Measurements from ENCODE around the gene ZBTB7A.

Gene ZBTB7A

DNA sequence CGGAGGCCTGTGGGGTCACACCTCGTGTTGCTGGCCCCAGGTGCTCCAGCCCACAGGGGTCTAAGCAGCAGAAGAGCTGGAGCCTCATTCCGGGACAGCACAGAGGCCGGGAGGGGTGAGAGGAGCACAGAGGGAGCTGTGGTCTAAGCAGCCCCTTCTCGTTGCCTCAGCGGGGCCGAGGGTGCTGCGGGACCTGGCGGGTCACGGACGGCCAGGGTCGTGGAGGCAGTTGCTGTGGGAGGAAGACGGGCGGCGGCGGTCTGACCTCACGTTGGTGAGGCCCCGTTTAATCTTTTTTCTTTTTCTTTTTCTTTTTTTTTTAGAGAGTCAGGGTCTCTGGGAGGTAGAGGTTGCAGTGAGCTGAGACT, 37.5 kb downstream of the ZBTB7A start:
- Histone ChIP-seq H3K27me3 (ENCODE audit: control insufficient read depth, insufficient read depth, low read length) (no peaks in the 10 kb centered on the region), H3K9me3 (ENCODE audit: control insufficient read depth, low read depth, low read length) (no peaks in the 10 kb centered on the region), H3K9ac (ENCODE audit: low read length) (no peak overlapping the region), H3K36me3 (ENCODE audit: control insufficient read depth, low read depth, low read length) (peaks cover 19% of the 10 kb centered on the region), H3K27ac (ENCODE audit: low read length) (no peak overlapping the region), H3K4me3 (ENCODE audit: low read length) (no peak overlapping the region), H3K4me1 (ENCODE audit: control insufficient read depth, low read depth, low read length) (no peaks in the 10 kb centered on the region)

GRCh38 chr19:4028334-4029246, 38.1 kb downstream of the ZBTB7A start:
- no peak overlapping the region for H3K9ac ChIP-seq (ENCODE audit: low read length)
- H3K36me3 ChIP-seq (ENCODE audit: control insufficient read depth, low read depth, low read length), result peaks cover 23% of the 10 kb centered on the region
- no peak overlapping the region for H3K4me3 ChIP-seq (ENCODE audit: low read length)
- no peaks in the 10 kb centered on the region for H3K4me1 ChIP-seq (ENCODE audit: control insufficient read depth, low read depth, low read length)
- no peaks in the 10 kb centered on the region for H3K9me3 ChIP-seq (ENCODE audit: control insufficient read depth, low read depth, low read length)
- H3K27ac ChIP-seq (ENCODE audit: low read length), result no peak overlapping the region
- no peaks in the 10 kb centered on the region for H3K27me3 ChIP-seq (ENCODE audit: control insufficient read depth, insufficient read depth, low read length)

GRCh38 chr19:4027146-4027545, 39.6 kb downstream of the ZBTB7A start:
- Histone ChIP-seq H3K27ac (ENCODE audit: low read length) (no peak overlapping the region), H3K27me3 (ENCODE audit: control insufficient read depth, insufficient read depth, low read length) (no peaks in the 10 kb centered on the region), H3K9me3 (ENCODE audit: control insufficient read depth, low read depth, low read length) (no peaks in the 10 kb centered on the region), H3K4me1 (ENCODE audit: control insufficient read depth, low read depth, low read length) (no peaks in the 10 kb centered on the region), H3K36me3 (ENCODE audit: control insufficient read depth, low read depth, low read length) (peaks cover 17% of the 10 kb centered on the region), H3K9ac (ENCODE audit: low read length) (no peak overlapping the region), H3K4me3 (ENCODE audit: low read length) (no peak overlapping the region)

- H3K27ac ChIP-seq (ENCODE audit: low read length), result no peak overlapping the region
- no peaks in the 10 kb centered on the region for H3K27me3 ChIP-seq (ENCODE audit: control insufficient read depth, insufficient read depth, low read length)
- H3K36me3 ChIP-seq (ENCODE audit: control insufficient read depth, low read depth, low read length), result peaks cover 14% of the 10 kb centered on the region
- no peaks in the 10 kb centered on the region for H3K4me1 ChIP-seq (ENCODE audit: control insufficient read depth, low read depth, low read length)
- H3K9me3 ChIP-seq (ENCODE audit: control insufficient read depth, low read depth, low read length), result no peaks in the 10 kb centered on the region
- H3K9ac ChIP-seq (ENCODE audit: low read length), result no peak overlapping the region
- H3K4me3 ChIP-seq (ENCODE audit: low read length), result no peak overlapping the region
These were observed 41.4 kb downstream of the ZBTB7A start for GRCh38 chr19:4025317-4025716.

GRCh38 chr19:4023600-4024398, 42.9 kb downstream of the ZBTB7A start:
- H3K4me1 ChIP-seq (ENCODE audit: control insufficient read depth, low read depth, low read length), result no peaks in the 10 kb centered on the region
- H3K9me3 ChIP-seq (ENCODE audit: control insufficient read depth, low read depth, low read length), result no peaks in the 10 kb centered on the region
- peaks cover 14% of the 10 kb centered on the region for H3K36me3 ChIP-seq (ENCODE audit: control insufficient read depth, low read depth, low read length)
- no peak overlapping the region for H3K27ac ChIP-seq (ENCODE audit: low read length)
- H3K4me3 ChIP-seq (ENCODE audit: low read length), result no peak overlapping the region
- H3K27me3 ChIP-seq (ENCODE audit: control insufficient read depth, insufficient read depth, low read length), result no peaks in the 10 kb centered on the region
- H3K9ac ChIP-seq (ENCODE audit: low read length), result no peak overlapping the region

GRCh38 chr19:4019578-4019977, 47.1 kb downstream of the ZBTB7A start:
- Histone ChIP-seq H3K36me3 (ENCODE audit: control insufficient read depth, low read depth, low read length) (peaks cover 9% of the 10 kb centered on the region), H3K27ac (ENCODE audit: low read length) (no peak overlapping the region), H3K9me3 (ENCODE audit: control insufficient read depth, low read depth, low read length) (no peaks in the 10 kb centered on the region), H3K4me1 (ENCODE audit: control insufficient read depth, low read depth, low read length) (no peaks in the 10 kb centered on the region), H3K27me3 (ENCODE audit: control insufficient read depth, insufficient read depth, low read length) (no peaks in the 10 kb centered on the region), H3K9ac (ENCODE audit: low read length) (no peak overlapping the region), H3K4me3 (ENCODE audit: low read length) (no peak overlapping the region)

DNA sequence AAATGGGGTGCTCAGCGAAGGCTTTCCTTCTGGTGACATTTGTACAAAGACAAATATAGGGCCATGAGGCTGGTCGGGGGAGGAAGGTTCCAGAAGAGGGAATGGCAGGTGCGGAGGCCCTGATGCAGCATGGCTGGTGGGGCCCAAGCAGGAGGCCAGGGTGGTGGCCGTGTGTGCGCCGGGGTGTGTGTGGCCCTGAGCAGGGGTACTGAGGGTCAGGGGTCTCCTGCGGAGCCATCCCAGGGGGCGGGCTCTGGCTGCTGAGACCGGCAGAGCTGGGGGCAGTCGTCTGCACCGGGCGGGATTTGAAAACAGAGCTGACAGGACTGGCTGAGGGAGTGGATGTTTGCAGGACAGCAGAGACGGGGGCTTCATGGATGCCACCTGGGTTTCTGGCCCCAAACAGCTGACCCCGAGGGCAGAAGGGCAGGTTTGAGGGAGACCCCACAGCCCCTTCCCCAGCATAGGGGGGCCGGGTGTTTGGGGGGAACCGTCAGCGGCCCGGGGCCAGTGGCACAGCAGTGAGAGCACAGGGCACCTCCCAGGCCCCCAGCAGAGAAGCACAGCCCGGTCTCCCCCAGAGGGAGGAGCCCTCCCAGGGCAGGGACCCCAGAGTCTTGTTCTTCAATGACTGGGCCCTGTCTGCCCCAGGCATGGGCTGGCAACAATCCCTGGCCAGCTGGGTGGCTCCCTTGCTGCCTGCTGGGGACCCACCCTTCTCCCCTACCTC, 47.8 kb downstream of the ZBTB7A start:
- H3K36me3 ChIP-seq (ENCODE audit: control insufficient read depth, low read depth, low read length), result peaks cover 7% of the 10 kb centered on the region
- H3K9me3 ChIP-seq (ENCODE audit: control insufficient read depth, low read depth, low read length), result no peaks in the 10 kb centered on the region
- H3K27me3 ChIP-seq (ENCODE audit: control insufficient read depth, insufficient read depth, low read length), result no peaks in the 10 kb centered on the region
- H3K27ac ChIP-seq (ENCODE audit: low read length), result no peak overlapping the region
- no peak overlapping the region for H3K4me3 ChIP-seq (ENCODE audit: low read length)
- no peaks in the 10 kb centered on the region for H3K4me1 ChIP-seq (ENCODE audit: control insufficient read depth, low read depth, low read length)
- no peak overlapping the region for H3K9ac ChIP-seq (ENCODE audit: low read length)

GRCh38 chr19:4018140-4018613, 48.5 kb downstream of the ZBTB7A start:
- Histone ChIP-seq H3K27ac (ENCODE audit: low read length) (no peak overlapping the region), H3K36me3 (ENCODE audit: control insufficient read depth, low read depth, low read length) (peaks cover 11% of the 10 kb centered on the region), H3K4me3 (ENCODE audit: low read length) (no peak overlapping the region), H3K4me1 (ENCODE audit: control insufficient read depth, low read depth, low read length) (no peaks in the 10 kb centered on the region), H3K27me3 (ENCODE audit: control insufficient read depth, insufficient read depth, low read length) (no peaks in the 10 kb centered on the region), H3K9me3 (ENCODE audit: control insufficient read depth, low read depth, low read length) (no peaks in the 10 kb centered on the region), H3K9ac (ENCODE audit: low read length) (no peak overlapping the region)

DNA sequence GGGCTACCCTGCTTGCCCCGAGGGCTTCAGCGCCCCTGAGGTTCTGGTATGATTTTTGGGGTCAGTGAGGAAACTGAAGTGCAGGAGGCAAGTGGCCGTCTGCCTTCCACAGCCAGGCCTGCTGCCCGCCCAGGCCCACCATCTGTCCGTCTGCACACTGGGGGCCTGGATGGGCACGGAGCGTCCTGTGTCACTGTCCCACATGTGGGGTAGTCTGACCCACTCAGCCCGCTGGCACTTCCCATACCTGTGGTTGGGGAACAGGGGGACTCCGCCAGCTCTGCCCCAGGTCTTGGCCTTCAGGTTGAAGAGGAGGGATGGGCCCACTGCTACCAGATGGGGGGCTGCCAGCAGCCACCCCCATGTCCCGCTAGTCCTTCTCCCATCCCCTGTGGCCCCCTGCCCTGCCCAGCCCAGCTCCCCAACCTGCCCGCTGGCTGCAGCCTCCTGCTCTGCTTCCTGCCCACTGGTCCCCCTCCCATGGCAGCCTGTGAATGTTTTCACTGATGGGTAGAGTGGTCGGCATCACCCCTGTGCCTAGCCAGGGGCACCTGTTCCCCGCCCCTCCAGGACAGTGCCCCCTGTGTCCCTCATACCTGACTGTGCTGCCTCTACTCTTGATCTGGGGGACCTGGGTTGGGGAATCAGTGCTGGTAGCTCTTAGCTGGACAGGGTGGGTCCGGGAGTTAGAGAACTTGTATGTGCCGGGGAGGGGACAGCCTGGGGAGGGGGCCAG, 49.6 kb downstream of the ZBTB7A start:
- Histone ChIP-seq H3K9me3 (ENCODE audit: control insufficient read depth, low read depth, low read length) (no peaks in the 10 kb centered on the region), H3K4me3 (ENCODE audit: low read length) (no peak overlapping the region), H3K36me3 (ENCODE audit: control insufficient read depth, low read depth, low read length) (peaks cover 16% of the 10 kb centered on the region), H3K27ac (ENCODE audit: low read length) (no peak overlapping the region), H3K9ac (ENCODE audit: low read length) (no peak overlapping the region), H3K27me3 (ENCODE audit: control insufficient read depth, insufficient read depth, low read length) (no peaks in the 10 kb centered on the region), H3K4me1 (ENCODE audit: control insufficient read depth, low read depth, low read length) (no peaks in the 10 kb centered on the region)

DNA sequence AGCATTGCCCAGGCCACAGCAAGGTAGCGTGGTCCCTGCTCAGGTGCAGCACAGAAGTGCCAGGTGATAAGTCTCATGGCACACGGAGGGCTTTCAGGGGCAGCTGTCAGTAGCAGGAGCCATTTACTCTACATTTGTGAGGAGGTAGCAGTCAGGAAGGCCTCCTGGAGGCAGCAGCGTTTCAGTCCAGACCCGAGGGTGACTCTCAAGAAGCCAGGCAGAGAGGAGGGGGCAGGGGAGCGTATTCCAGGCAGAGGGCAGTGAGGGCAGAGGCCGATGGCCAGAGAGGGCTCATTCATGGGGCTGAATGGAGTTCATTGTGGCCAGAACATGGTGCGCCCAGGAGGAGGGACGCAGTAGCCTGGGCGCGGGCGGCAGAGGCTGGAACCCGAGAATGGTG, 50.2 kb downstream of the ZBTB7A start:
- H3K4me1 ChIP-seq (ENCODE audit: control insufficient read depth, low read depth, low read length), result no peaks in the 10 kb centered on the region
- no peak overlapping the region for H3K9ac ChIP-seq (ENCODE audit: low read length)
- no peak overlapping the region for H3K27ac ChIP-seq (ENCODE audit: low read length)
- H3K9me3 ChIP-seq (ENCODE audit: control insufficient read depth, low read depth, low read length), result no peaks in the 10 kb centered on the region
- H3K36me3 ChIP-seq (ENCODE audit: control insufficient read depth, low read depth, low read length), result peaks cover 16% of the 10 kb centered on the region
- no peaks in the 10 kb centered on the region for H3K27me3 ChIP-seq (ENCODE audit: control insufficient read depth, insufficient read depth, low read length)
- H3K4me3 ChIP-seq (ENCODE audit: low read length), result no peak overlapping the region
